ENCODE measurements around the gene INTS3.

INTS3 gene

GRCh38 chr1:153793261-153793972 lies 65.6 kb downstream of the INTS3 start:
- DNase-seq (ENCODE audit: insufficient read length, low spot score) (no peak), FAIRE-seq (no peak)

DNA sequence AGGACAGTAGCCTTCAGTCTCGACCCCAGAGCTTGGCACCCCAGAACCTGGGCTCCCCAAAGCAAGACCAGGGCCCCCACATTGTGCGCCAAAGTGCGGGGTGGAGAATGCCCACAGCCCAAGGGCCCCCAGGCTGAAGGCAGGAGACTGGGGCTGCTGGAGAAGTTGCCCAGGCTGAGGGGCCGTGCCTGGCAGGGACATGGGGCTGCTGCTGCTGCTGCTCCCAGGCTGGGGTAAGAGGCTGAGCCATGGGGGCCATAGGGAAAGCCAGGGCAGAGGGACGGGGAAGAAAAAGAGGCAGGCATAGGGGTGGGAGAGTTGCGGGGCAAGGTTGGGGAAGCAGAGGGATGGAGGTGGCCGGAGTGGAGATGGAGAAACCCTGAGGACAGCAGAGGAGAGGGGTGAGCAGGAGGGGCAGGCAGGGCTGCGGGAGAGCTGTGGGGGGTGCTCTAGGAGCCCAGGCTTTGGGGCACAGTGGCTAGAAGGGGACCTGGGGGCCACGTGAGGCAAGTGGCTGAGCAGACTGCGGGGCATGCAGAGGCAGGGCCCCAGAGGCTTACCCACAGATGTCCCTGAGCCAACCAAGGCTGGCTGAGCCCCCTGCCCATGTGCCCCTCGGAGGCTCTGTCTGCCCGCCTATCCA lies 66.2 kb downstream of the INTS3 start:
- FAIRE-seq, result no peak
- no peak for DNase-seq (ENCODE audit: insufficient read length, low spot score)

GRCh38 chr1:153794624-153795329 lies 66.9 kb downstream of the INTS3 start:
- no peak for FAIRE-seq
- no peak for DNase-seq (ENCODE audit: insufficient read length, low spot score)

GRCh38 chr1:153795330-153795837 lies 67.5 kb downstream of the INTS3 start:
- FAIRE-seq (no peak), DNase-seq (ENCODE audit: insufficient read length, low spot score) (no peak)

DNA sequence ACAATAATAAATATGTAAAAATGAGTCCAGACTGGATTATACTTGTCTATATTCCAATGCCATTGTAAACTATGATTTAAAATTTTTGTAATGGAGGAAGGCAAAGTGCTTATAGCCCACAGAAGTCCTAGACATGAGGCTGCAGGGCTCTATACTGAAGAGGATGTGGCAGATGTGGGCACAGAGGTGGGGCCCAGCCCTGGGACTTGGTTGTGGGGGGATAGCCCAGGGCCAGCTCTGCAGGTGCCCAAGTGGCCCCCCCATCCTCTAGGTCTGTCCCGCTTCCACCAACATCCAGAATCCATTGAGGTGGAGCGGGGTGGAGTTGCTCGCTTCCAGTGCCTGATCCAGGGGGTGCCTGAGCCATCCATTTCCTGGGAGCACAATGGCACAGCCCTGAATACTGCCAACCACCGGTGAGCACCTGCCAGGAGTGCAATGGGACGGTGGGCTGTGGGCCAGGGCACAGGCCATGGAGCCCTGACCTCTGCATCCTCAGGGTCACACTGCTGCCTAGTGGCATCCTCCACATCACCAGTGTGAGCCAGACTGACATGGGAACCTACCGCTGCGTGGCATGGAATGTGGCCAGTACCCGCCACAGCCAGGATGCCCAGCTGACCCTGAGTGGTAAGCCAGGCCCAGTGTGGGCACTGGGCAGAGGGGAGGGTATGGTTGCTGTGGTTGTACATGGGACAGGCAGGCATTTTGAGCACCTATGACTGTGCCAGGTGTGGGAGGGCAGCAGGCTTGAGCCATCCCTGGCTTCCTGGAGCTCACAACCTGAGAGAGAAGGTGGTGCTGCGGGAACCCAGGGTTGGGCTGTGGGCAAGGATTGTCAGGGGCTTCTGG lies 68.3 kb downstream of the INTS3 start:
- no peak for DNase-seq (ENCODE audit: insufficient read length, low spot score)

DNA sequence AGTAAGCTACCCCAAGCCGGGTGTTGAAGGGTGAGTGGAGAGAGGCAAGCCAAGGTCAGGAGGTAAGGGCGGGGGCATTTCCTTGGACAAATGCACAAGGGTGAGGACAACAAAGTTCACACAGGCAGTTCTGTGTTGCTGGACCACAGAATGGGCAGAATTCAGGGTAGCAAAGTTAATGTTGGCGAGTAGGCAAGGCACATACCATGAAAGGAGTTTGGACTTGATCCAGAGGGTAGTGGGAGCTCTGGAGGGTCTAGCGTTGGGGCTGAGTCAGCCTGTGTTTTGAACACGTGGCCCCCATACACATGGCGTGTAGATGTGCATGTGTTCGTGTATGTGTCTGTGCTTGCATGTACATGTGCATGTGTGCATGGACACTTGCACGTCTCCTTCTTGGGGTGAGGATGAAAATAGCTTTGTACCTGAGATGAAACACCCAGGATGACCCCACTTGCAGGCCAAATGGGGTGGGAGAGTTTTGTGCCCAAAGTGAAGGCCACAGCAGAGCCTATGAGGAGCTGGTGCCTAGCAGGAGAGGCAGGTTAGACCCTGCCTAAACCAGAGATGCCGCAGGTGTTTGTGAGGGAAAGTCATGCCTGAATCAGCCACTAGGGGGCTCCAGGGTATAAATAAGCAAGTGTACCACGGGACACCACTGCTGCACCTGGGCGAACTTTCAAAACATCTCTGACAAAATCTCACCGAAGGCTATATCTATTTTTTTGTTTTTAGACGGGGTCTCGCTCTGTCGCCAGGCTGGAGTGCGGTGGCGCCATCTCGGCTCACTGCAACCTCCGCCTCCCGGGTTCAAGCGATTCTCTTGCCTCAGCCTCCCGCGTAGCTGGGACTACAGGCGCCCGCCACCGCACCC lies 69.2 kb downstream of the INTS3 start:
- DNase-seq (ENCODE audit: insufficient read length, low spot score) (peak; percentile 81), FAIRE-seq (no peak)

More for the DNA sequence above, 68.3 kb downstream of the INTS3 start:
- no peak for FAIRE-seq

- FAIRE-seq (no peak), DNase-seq (ENCODE audit: insufficient read length, low spot score) (no peak)
Observed at GRCh38 chr1:153798468-153798780, 70.6 kb downstream of the INTS3 start.

DNA sequence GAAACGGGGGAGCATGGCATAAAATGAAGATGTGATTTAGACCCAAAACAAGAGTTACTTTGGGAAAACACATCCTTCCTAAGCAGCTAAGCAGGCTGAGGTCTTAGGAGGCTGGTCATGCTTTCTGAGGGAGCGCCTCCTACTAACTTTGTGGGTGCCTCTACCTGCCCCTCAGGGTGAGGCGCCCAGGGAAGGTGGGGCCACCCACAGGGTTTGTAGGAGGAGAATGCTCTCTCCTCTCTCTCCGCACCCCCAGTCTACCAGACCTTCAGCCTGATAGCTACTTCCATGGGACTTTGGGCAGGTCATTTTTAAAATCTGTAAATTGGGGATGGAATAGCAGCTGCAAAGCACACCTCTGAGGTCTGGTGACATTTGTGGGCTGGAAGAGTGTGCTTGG lies 71.2 kb downstream of the INTS3 start:
- DNase-seq (ENCODE audit: insufficient read length, low spot score) (no peak), FAIRE-seq (no peak)

- no peak for FAIRE-seq
- DNase-seq (ENCODE audit: insufficient read length, low spot score), result no peak
Observed at GRCh38 chr1:153799566-153800465, 72.0 kb downstream of the INTS3 start.

- DNase-seq (ENCODE audit: insufficient read length, low spot score) (no peak), FAIRE-seq (no peak)
Observed at GRCh38 chr1:153800516-153800915, 72.7 kb downstream of the INTS3 start.

GRCh38 chr1:153801028-153801625 lies 73.3 kb downstream of the INTS3 start:
- DNase-seq (ENCODE audit: insufficient read length, low spot score) (no peak), FAIRE-seq (no peak)

DNA sequence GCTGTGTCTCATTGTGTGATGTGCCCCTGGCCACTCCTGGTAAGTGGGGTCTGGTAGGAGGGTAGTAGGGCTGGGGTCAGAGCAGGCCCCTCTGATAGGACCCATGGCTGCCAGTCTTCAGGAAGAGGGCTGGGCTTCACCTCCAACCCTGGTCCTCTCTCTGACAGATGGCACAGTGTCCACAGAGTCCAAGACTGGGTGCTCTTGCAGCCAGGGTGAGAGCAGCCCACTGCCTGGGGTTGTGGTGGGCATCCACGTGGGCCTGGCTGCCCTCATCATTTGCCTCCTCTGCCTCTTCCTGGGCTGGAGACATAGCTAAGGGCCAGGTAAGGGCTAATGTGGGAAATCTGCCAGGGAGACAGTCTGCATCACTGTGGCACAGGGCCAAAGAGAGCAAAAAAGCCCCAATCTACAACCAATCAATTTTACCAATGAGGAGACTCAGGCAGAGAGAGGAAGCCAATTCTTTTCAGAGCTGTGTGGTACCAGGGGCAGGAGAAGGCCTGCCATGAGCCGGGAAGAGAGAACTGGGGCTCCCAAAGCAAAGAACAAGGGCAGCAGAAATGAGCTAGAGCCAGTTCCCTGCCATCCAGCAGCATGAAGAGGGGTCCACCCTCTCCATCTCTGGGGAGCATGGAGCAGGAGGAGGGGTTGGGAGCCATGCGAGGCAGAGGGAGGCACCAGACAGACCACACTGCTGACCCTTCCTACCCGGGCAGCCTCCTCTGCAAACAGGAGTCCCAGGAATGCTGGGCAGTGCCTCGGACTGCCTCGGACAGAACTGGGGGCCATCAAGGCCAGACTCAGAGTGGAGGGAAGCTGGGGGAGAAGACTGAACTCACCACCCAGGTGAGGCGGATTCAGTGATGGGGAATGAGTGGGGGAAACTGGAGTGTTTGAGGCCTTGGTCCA lies 74.2 kb downstream of the INTS3 start:
- DNase-seq (ENCODE audit: insufficient read length, low spot score) (no peak), FAIRE-seq (no peak)

DNA sequence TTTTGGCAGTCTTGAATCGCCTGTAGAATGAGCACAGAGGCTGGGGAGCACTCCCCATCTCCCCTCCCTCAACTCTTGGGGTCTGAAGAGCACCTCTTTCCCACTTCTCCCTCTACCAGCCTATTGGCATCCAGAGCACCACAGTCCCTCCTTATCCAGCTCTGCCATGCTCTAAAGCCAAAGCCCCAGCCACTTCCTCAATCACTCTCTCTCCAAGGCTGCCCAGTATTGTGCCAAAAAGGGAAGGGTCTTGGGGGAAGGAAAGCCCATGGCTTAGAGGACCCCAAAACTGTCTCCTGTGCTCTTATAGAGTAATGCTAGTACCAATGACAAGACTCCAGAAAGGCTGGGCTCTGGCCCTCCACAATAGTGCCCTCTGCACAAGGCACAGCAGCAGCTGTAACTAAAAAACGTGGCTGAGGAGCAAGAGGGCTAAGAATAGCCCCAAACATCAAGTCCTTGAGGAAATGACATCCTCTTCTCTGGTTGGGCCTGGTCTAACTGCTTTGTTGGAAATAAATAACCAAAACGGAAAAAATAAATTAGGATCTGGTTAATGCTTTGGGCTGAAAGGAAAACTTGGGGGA lies 75.7 kb downstream of the INTS3 start:
- FAIRE-seq, result no peak

GRCh38 chr1:153804112-153804511 lies 76.3 kb downstream of the INTS3 start:
- DNase-seq (ENCODE audit: insufficient read length, low spot score) (no peak), FAIRE-seq (no peak)

More for the DNA sequence above, 75.7 kb downstream of the INTS3 start:
- no peak for DNase-seq (ENCODE audit: insufficient read length, low spot score)

DNA sequence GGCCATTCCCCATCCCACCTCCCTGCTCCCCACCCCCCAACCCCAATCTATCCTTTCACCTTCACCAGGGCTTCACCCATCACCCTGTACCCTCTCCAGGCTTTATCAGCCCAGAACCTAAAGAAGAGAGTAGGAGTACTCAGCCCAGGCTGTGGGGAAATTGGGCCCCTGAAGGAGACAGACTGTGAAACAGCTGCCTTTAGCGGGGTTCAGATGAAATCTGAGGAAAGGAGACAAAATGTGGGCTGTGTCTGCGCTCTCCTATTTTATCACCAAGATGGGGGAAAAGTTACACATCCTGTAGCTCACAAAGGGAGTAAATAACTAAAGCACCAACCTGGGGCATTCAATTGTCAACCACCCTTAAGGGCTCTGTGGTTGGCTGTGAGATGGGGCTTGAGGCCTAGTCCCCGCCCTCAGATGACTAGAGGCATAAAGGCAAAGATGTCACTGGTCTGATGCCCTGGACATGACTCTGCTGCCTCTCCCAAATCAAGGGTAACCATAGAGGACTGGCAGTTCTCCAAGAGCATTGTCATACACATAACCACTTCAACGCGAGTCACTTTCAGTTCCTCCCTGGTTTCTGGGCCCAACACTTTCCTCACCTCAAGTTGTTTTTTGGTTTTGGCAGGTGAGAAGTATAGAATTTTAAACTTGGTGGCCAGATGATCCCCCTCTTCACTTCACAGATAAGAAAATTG lies 77.3 kb downstream of the INTS3 start:
- FAIRE-seq, result no peak
- peak; percentile 52 for DNase-seq (ENCODE audit: insufficient read length, low spot score)

DNA sequence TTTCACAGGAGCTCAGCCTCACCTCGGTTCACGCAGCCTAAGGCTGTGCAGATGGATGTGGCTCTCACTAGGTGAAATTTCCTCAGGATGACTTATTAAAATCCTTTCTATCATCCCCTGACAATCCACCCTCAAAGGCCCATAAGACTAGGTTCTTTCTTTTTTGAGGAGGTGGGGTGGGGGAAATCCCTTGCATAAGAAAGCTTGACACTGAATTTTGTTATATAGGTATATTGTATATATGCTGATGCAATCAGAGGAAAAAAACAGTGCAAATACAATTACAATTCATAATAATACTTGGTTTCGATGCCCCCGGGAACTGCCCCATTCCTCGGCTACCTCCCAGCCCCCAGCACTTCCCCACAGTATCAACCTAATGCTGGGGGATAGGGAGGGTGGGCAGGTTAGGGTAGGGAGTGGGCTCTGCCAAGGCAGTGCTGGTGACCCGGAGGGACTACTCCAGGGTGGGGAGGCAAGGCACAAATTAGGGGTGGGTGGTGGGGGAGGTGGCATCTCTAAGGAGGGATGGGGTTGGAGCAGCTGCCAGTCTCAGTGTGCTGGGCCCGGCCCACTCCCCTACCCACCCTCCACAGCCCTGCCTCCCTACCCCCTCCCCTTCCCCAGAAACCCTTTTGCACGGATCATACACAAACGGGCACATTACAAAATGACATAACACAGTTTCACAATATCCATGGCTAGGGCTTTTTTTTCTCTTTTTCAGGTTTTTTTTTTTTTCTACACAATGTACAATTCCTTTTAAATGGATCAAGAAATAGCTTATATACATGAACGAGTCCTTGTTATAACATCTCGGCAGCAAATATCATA lies 78.3 kb downstream of the INTS3 start:
- DNase-seq (ENCODE audit: insufficient read length, low spot score) (no peak), FAIRE-seq (no peak)
